ENCODE measurements around the gene KCNH4.

DNA sequence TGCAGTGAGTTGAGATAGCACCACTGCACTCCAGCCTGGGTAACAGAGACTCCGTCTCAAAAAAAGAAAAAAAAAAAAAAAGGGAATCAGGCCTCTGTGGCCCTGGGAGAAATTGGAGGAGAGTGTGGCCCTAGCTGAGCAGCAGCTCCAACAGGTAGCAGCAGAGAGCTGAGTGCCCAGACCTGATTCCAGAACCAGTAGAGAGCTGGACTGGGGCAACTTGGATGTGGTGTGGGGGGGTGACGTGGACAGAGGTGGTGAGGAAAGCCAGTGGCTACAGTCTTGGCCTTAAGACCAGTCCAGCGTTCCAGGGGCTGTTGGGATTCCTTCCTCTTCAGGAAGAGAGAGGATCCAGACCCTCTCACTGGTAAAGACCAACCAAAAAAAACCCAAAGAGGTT is 56.7 kb downstream of the KCNH4 start:
- TF ChIP-seq POLR2A (IDR thresholded peaks at IDR 0.05) = no peak
- TF ChIP-seq, protein P1, sequence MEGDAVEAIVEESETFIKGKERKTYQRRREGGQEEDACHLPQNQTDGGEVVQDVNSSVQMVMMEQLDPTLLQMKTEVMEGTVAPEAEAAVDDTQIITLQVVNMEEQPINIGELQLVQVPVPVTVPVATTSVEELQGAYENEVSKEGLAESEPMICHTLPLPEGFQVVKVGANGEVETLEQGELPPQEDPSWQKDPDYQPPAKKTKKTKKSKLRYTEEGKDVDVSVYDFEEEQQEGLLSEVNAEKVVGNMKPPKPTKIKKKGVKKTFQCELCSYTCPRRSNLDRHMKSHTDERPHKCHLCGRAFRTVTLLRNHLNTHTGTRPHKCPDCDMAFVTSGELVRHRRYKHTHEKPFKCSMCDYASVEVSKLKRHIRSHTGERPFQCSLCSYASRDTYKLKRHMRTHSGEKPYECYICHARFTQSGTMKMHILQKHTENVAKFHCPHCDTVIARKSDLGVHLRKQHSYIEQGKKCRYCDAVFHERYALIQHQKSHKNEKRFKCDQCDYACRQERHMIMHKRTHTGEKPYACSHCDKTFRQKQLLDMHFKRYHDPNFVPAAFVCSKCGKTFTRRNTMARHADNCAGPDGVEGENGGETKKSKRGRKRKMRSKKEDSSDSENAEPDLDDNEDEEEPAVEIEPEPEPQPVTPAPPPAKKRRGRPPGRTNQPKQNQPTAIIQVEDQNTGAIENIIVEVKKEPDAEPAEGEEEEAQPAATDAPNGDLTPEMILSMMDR (IDR thresholded peaks at IDR 0.05) = no peak
- no peak for TF ChIP-seq EP300 (IDR thresholded peaks at IDR 0.05)

Data from tibial nerve (tissue), 4 donors.